Thyroid gland (tissue), 4 donors: ENCODE results near the gene ADAT3. TPM values are rescaled to one million over a fixed set of nuclear protein-coding genes. Genes with fewer than 3 reads are reported as not detected.
A peak's percentile ranks its signal among the peaks of the same experiment; 100 is the strongest.

ENCODE experiments used
- DNase-seq, 2 donors: peaks; one replicate each; pipeline ENCODE4 v3.0.0-alpha.2; 2019
- H3K27ac ChIP-seq, 3 donors: fragments of 200-600 bp; sonication (generic); 1 replicate in 2 of 3; 2 replicates in 1 of 3; pipeline ENCODE4 v1.5.1; 2016 to 2019; ENCODE audit warnings: mild to moderate bottlenecking in 1 of 3, moderate library complexity in 1 of 3
- H3K27me3 ChIP-seq: fragments of 200-600 bp; sonication (generic); one replicate; pipeline ENCODE4 v1.5.1; 2019
- H3K36me3 ChIP-seq, 2 donors: fragments of 200-600 bp; sonication (generic); one replicate each; pipeline ENCODE4 v1.5.1; 2016 to 2019
- H3K4me1 ChIP-seq, 2 donors: fragments of 200-600 bp; sonication (generic); one replicate each; pipeline ENCODE4 v1.5.1; 2017 to 2019
- H3K4me3 ChIP-seq, 3 donors: fragments of 200-600 bp; sonication (generic); replicated peaks in 1 of 3; 1 replicate in 2 of 3; 2 replicates in 1 of 3; pipeline ENCODE4 v1.5.1; 2016; ENCODE audit warnings: mild to moderate bottlenecking in 1 of 3
- H3K9me3 ChIP-seq: fragments of 200-600 bp; sonication (generic); one replicate; pipeline ENCODE4 v1.5.1; 2017
- POLR2A ChIP-seq, 2 donors: fragments of 450-650 bp; IDR thresholded peaks; one replicate each; pipeline ENCODE4 v1.6.1; 2017; ENCODE audit warnings: antibody characterized with exemption in 2 of 2, mild to moderate bottlenecking in 2 of 2, moderate library complexity in 1 of 2
- WGBS, 2 donors: methylation state at CpG; one replicate each; pipeline ENCODE4 v1.1.5; 2017; 5-methylcytosine and 5-hydroxymethylcytosine counted together
- intact Hi-C: fragments of 100-400 bp; cut with DNase I; formaldehyde crosslinking; loops from one replicate; pipeline ENCODE4 v1.15.1; 2023
- total RNA-seq, 4 donors: library from RNA; depleted of rRNA; stranded (reverse); fragments of >200 nt; gene quantifications; one replicate each; pipeline ENCODE4 v1.2.3, GENCODE V29; 2016
- TF ChIP-seq, protein P1 (sequence below), 6 experiments: fragments of 200-600 bp in 3 of 6; fragments of 450-650 bp in 3 of 6; sonication (generic) in 3 of 6; IDR thresholded peaks; one replicate each; pipeline ENCODE4 v1.5.1; 2016 to 2019; ENCODE audit warnings: antibody characterized with exemption in 6 of 6, mild to moderate bottlenecking in 2 of 6, inconsistent platforms in 1 of 6, moderate library complexity in 1 of 6

The ADAT3 gene
- total RNA-seq, 4 donors from 2014 or later, result 4.0 to 14.6 (median 8.3) TPM

DNA sequence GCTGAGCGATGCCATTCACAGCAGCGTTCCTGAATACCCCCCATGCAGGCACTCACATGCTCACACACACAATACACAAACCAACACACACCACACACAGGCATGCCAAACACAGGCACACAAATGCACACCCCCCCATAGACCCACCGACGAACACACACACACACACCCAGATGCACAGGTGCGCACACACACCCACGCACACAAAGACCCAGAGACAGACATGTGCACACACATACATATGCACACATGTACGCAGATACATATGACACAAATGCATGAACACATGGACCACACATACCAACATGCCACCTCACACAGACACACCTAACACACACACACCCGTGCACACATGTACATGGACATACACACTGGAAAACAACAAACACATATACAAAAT lies 28.7 kb downstream of the ADAT3 start:
- TF ChIP-seq, protein P1, sequence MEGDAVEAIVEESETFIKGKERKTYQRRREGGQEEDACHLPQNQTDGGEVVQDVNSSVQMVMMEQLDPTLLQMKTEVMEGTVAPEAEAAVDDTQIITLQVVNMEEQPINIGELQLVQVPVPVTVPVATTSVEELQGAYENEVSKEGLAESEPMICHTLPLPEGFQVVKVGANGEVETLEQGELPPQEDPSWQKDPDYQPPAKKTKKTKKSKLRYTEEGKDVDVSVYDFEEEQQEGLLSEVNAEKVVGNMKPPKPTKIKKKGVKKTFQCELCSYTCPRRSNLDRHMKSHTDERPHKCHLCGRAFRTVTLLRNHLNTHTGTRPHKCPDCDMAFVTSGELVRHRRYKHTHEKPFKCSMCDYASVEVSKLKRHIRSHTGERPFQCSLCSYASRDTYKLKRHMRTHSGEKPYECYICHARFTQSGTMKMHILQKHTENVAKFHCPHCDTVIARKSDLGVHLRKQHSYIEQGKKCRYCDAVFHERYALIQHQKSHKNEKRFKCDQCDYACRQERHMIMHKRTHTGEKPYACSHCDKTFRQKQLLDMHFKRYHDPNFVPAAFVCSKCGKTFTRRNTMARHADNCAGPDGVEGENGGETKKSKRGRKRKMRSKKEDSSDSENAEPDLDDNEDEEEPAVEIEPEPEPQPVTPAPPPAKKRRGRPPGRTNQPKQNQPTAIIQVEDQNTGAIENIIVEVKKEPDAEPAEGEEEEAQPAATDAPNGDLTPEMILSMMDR (IDR thresholded peaks at IDR 0.05), result no peak
- TF ChIP-seq POLR2A (IDR thresholded peaks at IDR 0.05), result no peak
- no peaks in the 10 kb centered on the region for H3K27me3 ChIP-seq
- no peak overlapping the region for H3K27ac ChIP-seq
- peaks cover 5 to 10% of the 10 kb centered on the region in 2 donors for H3K4me1 ChIP-seq
- WGBS, 2 donors, result 93 to 98% methylated on average over 8 of the region's 8 CpGs
- no peak overlapping the region for H3K4me3 ChIP-seq
- H3K36me3 ChIP-seq, result no peaks in the 10 kb centered on the region
- intact Hi-C loops, result no loop called here
- H3K9me3 ChIP-seq, result no peaks in the 10 kb centered on the region
- no peak for DNase-seq

DNA sequence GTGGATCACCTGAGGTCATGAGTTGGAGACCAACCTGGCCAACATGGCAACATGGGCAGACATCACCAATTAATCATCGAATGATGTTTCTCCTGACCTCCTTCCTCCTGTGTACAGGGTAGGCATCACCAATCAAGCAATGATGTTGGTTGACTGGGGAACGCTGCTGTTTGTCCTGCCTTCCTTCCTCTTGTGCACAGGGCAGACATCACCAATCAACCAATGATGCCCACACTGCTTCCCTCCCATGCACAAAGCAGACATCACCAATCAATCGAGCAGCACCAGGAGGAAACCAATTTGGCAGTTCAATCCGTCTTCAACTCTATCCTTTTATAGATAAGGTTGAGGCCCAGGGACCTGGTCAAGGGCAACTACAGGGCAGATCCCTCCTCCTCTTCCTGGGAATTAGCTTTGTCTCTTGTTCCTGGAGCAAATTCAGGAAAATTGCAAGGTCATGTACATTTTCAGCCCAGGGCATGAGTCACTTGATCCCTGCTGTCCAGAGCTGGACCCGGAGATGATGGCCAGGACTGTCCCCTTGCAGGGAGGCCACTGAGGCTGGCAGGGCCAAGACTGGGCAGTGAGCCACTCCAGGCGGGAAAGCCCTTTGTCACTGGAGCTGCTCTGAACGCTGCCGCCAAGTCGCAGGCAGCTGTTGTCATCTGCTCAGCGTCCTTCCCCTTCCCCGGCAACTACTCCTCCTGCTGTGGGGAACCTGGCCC lies 30.4 kb downstream of the ADAT3 start:
- no peak for DNase-seq
- no peaks in the 10 kb centered on the region for H3K27me3 ChIP-seq
- H3K9me3 ChIP-seq, result no peaks in the 10 kb centered on the region
- peak overlapping the region in 1 of 3 donors; percentile 5 for H3K27ac ChIP-seq
- 66% methylated on average over 11 of the region's 11 CpGs for WGBS, 2 donors
- intact Hi-C loops, result no loop called here
- H3K4me1 ChIP-seq, result peaks cover 0 to 8% of the 10 kb centered on the region in 2 donors
- no peak for TF ChIP-seq POLR2A (IDR thresholded peaks at IDR 0.05)
- TF ChIP-seq, protein P1 (IDR thresholded peaks at IDR 0.05), result no peak
- H3K4me3 ChIP-seq, result no peak overlapping the region
- H3K36me3 ChIP-seq, result no peaks in the 10 kb centered on the region

DNA sequence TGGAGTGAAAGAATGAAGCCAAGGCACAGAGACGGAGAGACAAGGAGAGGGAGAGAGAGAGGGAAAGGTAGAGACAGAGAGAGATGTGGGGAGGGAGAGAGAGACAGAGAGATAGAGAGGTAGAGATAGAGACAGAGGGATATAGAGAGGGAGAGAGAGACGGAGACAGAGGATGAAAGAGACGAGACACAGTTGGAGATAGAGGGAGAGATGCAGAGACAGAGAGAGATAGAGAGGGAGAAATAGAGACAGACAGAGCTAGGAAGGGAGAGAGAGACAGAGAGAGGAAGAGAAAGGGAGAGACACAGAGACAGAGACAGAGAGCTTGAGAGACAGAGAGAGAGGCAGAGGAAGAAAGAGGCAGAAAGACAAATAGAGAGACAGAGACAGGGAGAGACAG lies 31.2 kb downstream of the ADAT3 start:
- no peak for DNase-seq
- Histone ChIP-seq H3K27me3 (no peaks in the 10 kb centered on the region), H3K9me3 (no peaks in the 10 kb centered on the region), H3K36me3 (no peaks in the 10 kb centered on the region), H3K27ac (peak overlapping the region in 1 of 3 donors; percentile 5), H3K4me1 (peaks cover 0 to 8% of the 10 kb centered on the region in 2 donors), H3K4me3 (no peak overlapping the region)
- WGBS, 2 donors, result 87 to 91% methylated on average over 3 of the region's 3 CpGs
- intact Hi-C loops, result no loop called here
- TF ChIP-seq, protein P1 (IDR thresholded peaks at IDR 0.05), result no peak
- no peak for TF ChIP-seq POLR2A (IDR thresholded peaks at IDR 0.05)

DNA sequence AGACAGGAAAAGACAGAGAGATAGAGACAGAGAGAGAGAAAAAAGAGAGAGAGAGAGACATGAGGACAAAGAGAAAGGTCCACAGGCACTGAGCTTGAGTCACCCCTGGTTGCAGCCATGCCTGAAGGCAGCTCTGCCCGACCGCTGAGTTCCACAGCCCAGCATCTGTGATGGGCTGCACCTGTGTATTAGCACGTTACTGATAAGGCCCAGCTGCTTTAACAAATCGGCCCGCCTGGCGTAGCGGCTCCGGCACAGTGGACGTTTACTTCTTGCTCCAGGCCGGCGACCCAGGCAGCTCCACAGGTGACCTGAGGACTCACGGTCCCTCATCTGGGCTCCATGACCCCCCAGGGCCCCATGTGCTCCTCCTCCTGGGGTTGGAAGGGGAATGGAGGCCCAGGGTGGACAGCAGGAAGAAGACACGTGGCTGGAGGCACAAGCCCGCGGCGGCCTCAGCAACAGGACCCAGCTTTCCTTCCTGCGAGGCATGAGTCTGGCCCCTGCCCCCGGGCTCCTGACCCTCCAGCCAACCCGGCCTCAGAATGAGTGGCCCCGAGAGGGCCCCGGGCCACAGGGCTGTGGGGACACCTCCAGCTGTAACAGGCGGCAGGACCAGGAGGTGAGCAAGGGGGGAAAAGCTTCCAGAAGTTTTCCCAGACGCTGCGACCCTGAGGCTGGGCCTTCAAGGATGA lies 31.9 kb downstream of the ADAT3 start:
- Histone ChIP-seq H3K27me3 (no peaks in the 10 kb centered on the region), H3K27ac (no peak overlapping the region), H3K9me3 (no peaks in the 10 kb centered on the region), H3K36me3 (no peaks in the 10 kb centered on the region), H3K4me3 (no peak overlapping the region), H3K4me1 (peaks cover under 1 to 8% of the 10 kb centered on the region in 2 donors)
- no peak for TF ChIP-seq POLR2A (IDR thresholded peaks at IDR 0.05)
- TF ChIP-seq, protein P1 (IDR thresholded peaks at IDR 0.05), result no peak
- intact Hi-C loops, result no loop called here
- 90 to 93% methylated on average over 18 to 21 of the region's 24 CpGs for WGBS, 2 donors
- DNase-seq, result no peak

DNA sequence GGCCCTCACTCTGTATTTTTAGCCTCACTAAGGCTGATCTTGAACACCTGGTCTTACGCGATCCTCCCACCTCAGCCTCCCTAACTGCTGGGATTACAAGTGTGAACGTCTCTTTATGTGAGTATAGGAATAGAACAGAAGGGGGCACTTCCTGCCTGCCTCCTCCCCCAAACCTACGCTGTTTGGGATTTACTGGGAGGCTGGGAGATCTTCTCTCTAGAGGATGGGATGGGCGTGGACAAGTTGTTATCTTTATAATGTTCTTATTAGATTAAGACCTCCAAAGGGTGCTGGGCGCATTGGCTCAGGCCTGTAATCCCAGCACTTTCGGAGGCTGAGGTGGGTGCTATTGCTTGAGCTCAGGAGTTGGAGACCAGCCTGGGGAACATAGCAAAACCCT lies 32.9 kb downstream of the ADAT3 start:
- no peak overlapping the region for H3K27ac ChIP-seq
- no peaks in the 10 kb centered on the region for H3K27me3 ChIP-seq
- H3K36me3 ChIP-seq, result no peaks in the 10 kb centered on the region
- intact Hi-C loops, result no loop called here
- no peak overlapping the region for H3K4me3 ChIP-seq
- no peak for TF ChIP-seq POLR2A (IDR thresholded peaks at IDR 0.05)
- TF ChIP-seq, protein P1 (IDR thresholded peaks at IDR 0.05), result no peak
- no peak for DNase-seq
- WGBS, 2 donors, result 83% methylated on average over 7 of the region's 7 CpGs
- no peaks in the 10 kb centered on the region for H3K9me3 ChIP-seq
- peaks cover 11 to 15% of the 10 kb centered on the region in 2 donors for H3K4me1 ChIP-seq
